T-helper 1 cell treated with Interleukin-12 subunit alpha and Interleukin-12 subunit beta and Interleukin-4 antibody, amounts not matched to agents 30 ng/mL and 1 ng/mL, for 36 hours (primary cell): Measurements from ENCODE around the gene EVI2A. TPM values are rescaled to one million over a fixed set of nuclear protein-coding genes. Genes with fewer than 3 reads are reported as not detected.

Source experiments
- intact Hi-C: fragments of 100-400 bp; cut with micrococcal nuclease; formaldehyde crosslinking; loops from one replicate; pipeline ENCODE4 v1.15.1; 2024
- total RNA-seq: library from RNA; stranded (reverse); gene quantifications from 2 replicates; pipeline ENCODE4 v1.2.3, GENCODE V29; 2022

The EVI2A gene
- total RNA-seq, 1 donor from 2014 or later = 59.5 TPM

DNA sequence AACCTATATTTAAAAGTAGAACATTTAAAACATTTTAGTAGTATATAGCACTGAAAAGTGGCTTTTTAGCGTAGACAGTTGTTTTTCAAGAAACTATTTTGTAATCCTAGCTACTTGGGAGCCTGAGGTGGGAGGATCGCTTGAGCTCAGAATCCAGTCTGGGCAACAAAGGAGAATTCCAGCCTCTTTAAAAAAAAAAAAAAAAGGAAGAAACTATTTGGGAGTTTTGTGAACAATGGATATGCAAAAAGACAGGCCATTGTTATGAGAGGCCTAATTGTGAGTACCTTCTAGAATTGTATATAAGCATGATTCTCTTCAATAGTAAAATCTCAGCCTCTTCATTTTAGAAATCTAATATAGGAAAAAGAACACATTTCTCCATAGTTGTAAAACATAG is 42.0 kb downstream of the EVI2A start:
- intact Hi-C loops = no loop called here

DNA sequence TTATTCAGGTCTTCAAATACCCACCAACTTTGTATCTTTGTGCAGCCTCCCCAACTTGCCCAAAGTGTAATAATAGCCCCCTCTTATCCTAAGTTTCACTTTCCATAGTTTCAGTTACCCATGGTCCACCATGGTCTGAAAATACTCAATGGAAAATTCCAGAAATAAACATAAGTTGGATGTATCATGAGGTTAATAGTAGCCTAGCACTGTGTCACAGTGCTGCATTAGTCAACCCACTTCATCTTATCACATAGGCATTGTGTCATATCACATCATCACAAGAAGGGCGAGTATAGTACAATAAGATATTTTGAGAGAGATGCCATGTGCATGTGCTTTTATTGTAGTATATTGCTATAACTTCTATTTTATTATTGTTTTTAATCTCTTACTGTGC is 46.3 kb downstream of the EVI2A start:
- intact Hi-C loops = no loop called here

DNA sequence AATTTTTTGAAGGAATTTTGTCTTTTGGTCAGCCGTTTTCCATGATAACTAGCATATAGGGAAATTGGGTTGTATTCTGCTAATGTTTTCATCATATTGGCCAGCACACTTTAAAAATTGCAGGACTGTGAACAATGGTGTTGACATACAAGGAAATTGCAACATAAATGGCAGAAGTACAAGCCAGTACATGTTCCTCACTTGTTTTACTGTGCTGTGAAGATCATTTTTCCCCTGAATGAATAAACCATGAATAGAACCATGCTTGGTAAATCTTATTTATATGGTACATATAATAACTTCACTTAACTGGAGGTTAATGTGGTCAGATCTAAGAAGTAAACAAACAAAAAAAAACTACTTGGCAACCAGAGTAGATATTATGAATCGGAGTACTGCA is 47.2 kb downstream of the EVI2A start:
- intact Hi-C loops = no loop called here

DNA sequence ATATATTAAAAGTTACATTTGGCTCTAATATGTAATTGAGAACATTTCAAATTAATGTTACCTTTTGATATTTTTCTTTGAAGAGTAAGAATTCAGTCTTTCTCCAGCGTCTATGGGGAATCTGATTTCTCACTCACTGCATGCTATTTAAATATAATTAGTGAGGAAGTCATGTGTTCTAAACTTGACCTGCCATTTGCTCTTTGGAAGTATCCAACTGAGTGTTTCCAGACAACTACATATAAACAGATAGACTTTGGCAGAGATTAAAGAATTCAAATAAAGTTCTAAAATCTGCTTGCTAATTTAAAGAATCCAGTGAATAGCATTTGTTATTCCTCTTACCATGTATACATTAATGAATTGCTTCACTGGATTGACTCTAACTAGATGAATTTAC is 47.9 kb downstream of the EVI2A start:
- intact Hi-C loops = no loop called here

- intact Hi-C loops = no loop called here
Observed at GRCh38 chr17:31272803-31273202, 48.6 kb downstream of the EVI2A start.

DNA sequence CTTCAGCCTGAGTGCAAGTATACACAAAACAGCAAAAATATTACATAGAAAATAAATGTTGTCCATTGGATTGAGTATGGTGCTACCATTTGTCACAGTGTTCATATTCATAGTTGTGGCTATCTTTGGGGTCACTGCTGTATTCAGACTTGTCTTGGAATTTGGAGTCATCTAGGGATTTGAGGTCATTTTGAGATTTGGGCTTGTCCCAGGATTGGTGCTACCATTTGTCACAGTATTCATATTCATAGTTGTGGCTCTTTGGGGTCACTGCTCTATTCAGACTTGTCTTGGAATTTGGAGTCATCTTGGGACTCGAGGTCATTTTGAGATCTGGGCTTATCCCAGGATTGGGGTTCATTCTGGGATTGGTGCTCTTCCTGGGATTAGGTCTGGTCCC is 49.2 kb downstream of the EVI2A start:
- intact Hi-C loops = no loop called here

DNA sequence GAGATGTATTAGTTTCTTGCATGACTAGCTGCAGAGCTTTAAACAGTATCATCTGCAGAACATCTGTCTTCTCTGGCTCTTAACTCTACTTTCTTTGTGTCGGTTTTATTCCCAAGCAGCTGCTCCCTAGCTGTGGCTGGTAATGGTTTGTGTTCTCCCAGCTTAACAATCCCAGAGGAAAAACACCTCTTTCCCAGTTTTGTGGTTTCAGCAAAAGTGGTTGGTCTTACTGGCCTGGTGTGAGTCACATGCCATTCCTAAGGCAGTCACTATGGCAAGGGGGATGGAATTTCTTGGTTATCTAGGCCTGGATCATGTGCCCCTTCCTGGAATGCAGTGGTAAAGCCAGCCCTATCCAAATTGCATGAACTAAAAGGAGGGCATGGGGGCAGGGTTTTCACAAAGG is 51.8 kb downstream of the EVI2A start:
- intact Hi-C loops = no loop called here

- intact Hi-C loops = no loop called here
Observed at GRCh38 chr17:31269036-31269577, 52.3 kb downstream of the EVI2A start.

Other genes starting within 250 kb of the EVI2A start
- 24.0 and 25.0 TPM in 2 replicates for gene NF1, start 226.6 kb downstream of the EVI2A start, total RNA-seq
- gene OMG, start 24.4 kb downstream of the EVI2A start, total RNA-seq = 0.25 and 0.61 TPM in 2 replicates
- gene EVI2B, start 7.6 kb downstream of the EVI2A start, total RNA-seq = 54.8 and 56.6 TPM in 2 replicates
- 33.1 and 34.3 TPM in 2 replicates for gene RAB11FIP4, start 70.1 kb upstream of the EVI2A start, total RNA-seq